Adipocyte (in vitro differentiated cells): Measurements from ENCODE around the gene SMARCC2.
"Not testable (repeated sequence)": the region's sequence is repeated elsewhere in the genome, so short reads cannot be mapped to it uniquely, and the experiment has no call there.

ENCODE experiments used
- DNase-seq: peaks from one replicate; pipeline ENCODE4 v3.0.0-alpha.2; 2015; ENCODE audit warnings: low read depth
- H3K27me3 ChIP-seq: replicated peaks from 2 replicates; pipeline ENCODE4 v1.7.0; 2013; ENCODE audit warnings: mild to moderate bottlenecking, low read length, moderate library complexity; ENCODE audit not compliant: control insufficient read depth, insufficient read depth
- H3K36me3 ChIP-seq: 2 replicates; pipeline ENCODE4 v1.7.0; 2013; ENCODE audit warnings: low read length, mild to moderate bottlenecking, moderate library complexity; ENCODE audit not compliant: control insufficient read depth, insufficient read depth, severe bottlenecking
- H3K4me1 ChIP-seq: 2 replicates; pipeline ENCODE4 v1.7.0; 2013; ENCODE audit warnings: mild to moderate bottlenecking, low read length, moderate library complexity; ENCODE audit not compliant: control insufficient read depth, insufficient read depth
- H3K4me3 ChIP-seq: 2 replicates; pipeline ENCODE4 v1.7.0; 2013; ENCODE audit warnings: mild to moderate bottlenecking, low read length, moderate library complexity
- H3K9ac ChIP-seq: 2 replicates; pipeline ENCODE4 v1.7.0; 2013; ENCODE audit warnings: mild to moderate bottlenecking, low read length, moderate library complexity
- H3K9me3 ChIP-seq: 2 replicates; pipeline ENCODE4 v1.7.0; 2013; ENCODE audit warnings: mild to moderate bottlenecking, low read length, moderate library complexity; ENCODE audit not compliant: control insufficient read depth

Gene SMARCC2

GRCh38 chr12:56206452-56207166 is 17.3 kb upstream of the SMARCC2 start:
- H3K4me3 ChIP-seq = no peak overlapping the region
- peaks cover 33% of the 10 kb centered on the region for H3K4me1 ChIP-seq
- peak; percentile 64 for DNase-seq
- H3K36me3 ChIP-seq = peaks cover 67% of the 10 kb centered on the region
- H3K27me3 ChIP-seq = no peaks in the 10 kb centered on the region
- no peaks in the 10 kb centered on the region for H3K9me3 ChIP-seq
- H3K9ac ChIP-seq = peak overlapping the region; percentile 15

- H3K36me3 ChIP-seq = peaks cover 57% of the 10 kb centered on the region
- H3K9me3 ChIP-seq = no peaks in the 10 kb centered on the region
- H3K27me3 ChIP-seq = no peaks in the 10 kb centered on the region
Measured at GRCh38 chr12:56205445-56205844, 16.2 kb upstream of the SMARCC2 start.

DNA sequence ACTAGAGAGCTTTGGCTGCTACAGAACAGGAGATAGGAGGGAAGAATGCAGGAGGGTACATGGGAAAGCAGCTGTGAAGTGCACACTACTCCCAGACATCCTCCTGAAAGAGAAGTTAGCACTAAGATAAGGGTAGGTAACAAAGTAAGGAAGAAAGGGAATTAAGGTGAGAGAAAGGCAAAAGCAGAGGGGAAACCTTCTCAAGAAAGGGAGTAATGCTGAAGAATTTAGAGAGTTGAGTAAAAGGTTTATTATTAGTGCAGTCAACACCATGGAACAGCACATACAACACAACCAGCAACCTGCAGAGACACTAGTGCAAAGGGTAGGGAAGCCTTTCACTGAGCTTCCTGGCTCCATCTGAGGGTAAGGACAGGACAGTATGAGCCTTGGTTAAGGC is 15.0 kb upstream of the SMARCC2 start:
- DNase-seq = no peak
- Histone ChIP-seq H3K9me3 (no peaks in the 10 kb centered on the region), H3K4me1 (peaks cover 33% of the 10 kb centered on the region), H3K27me3 (no peaks in the 10 kb centered on the region), H3K4me3 (no peak overlapping the region), H3K36me3 (peaks cover 47% of the 10 kb centered on the region), H3K9ac (no peak overlapping the region)

More at GRCh38 chr12:56205445-56205844, 16.2 kb upstream of the SMARCC2 start:
- H3K4me3 ChIP-seq = no peak overlapping the region
- H3K4me1 ChIP-seq = peaks cover 33% of the 10 kb centered on the region
- no peak for DNase-seq
- peak overlapping the region; percentile 15 for H3K9ac ChIP-seq

GRCh38 chr12:56202838-56203237 is 13.6 kb upstream of the SMARCC2 start:
- Histone ChIP-seq H3K36me3 (peaks cover 38% of the 10 kb centered on the region), H3K9me3 (no peaks in the 10 kb centered on the region), H3K9ac (no peak overlapping the region), H3K4me3 (no peak overlapping the region), H3K27me3 (no peaks in the 10 kb centered on the region), H3K4me1 (peaks cover 38% of the 10 kb centered on the region)
- no peak for DNase-seq

DNA sequence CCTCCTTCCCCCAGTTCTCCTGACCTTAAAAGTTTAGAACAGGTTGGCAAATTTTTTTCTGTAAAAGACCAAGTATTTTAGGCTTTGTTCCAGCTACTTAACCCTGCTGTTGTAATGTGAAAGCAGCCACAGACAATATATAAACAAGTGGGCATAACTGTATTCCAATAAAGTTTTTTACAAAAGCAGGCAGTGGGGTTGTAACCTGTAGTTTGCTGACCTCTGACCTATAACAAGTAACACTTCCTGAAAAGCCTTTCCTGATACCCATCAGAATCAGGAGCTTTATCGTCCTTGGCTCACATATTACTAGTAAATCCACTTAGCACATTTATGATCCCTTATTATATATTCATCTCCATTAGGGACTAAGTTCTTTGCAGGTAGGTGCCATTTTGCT is 13.1 kb upstream of the SMARCC2 start:
- Histone ChIP-seq H3K4me3 (no peak overlapping the region), H3K9me3 (no peaks in the 10 kb centered on the region), H3K27me3 (no peaks in the 10 kb centered on the region), H3K9ac (no peak overlapping the region), H3K36me3 (peaks cover 33% of the 10 kb centered on the region), H3K4me1 (peaks cover 37% of the 10 kb centered on the region)
- no peak for DNase-seq

DNA sequence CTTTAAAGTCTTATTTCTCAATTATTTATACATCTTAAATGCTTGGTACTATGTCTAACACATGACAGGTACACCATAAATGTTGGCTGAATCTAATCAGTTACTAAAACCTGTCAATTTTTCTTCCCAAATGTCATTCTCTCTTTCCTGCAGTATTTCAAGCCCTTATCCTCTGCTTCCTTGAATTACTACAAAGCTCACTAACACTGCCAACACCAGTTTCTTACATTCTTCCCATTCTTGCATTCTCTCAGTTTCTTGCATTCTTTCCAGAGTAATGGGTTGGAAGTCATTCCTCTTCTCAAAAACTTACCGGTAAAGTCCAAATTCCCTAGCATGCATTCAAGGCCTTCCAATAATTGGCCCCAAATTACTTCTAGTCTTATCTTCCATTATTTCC is 9.6 kb upstream of the SMARCC2 start:
- Histone ChIP-seq H3K9ac (no peak overlapping the region), H3K4me1 (peaks cover 19% of the 10 kb centered on the region), H3K27me3 (no peaks in the 10 kb centered on the region), H3K4me3 (no peak overlapping the region), H3K9me3 (no peaks in the 10 kb centered on the region), H3K36me3 (no peaks in the 10 kb centered on the region)
- peak; percentile 23 for DNase-seq

DNA sequence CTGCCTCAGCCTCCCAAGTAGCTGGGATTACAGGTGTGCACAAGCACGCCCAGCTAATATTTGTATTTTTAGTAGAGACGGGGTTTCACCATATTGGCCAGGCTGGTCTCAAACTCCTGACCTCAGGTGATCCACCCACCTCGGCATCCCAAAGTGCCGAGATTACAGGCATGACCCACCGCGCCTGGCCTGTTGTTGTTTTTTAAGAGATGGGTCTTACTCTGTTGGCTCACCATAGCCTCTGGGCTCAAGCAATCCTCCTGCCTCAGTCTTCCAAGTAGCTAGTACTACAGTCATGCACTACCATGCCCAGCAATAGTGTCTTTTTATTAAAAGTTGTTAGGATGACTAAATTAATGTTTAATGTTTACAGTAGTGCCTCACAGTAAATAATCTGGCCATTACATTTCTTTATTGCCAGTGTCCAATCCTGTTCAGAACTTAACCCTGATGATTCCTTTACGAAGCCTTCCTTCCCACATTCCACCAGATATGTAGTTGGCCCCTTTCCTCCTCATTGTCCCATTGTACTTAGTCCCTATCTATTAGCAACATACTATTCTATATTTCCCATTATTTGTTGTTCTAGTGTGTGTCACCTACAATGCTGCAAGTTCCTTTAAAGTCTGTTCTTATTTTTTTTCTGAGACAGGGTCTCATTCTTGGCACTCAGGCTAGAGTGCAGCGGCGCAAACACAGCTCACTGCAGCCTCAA is 8.8 kb upstream of the SMARCC2 start:
- Histone ChIP-seq H3K36me3 (no peaks in the 10 kb centered on the region), H3K4me1 (peaks cover 19% of the 10 kb centered on the region), H3K9ac (no peak overlapping the region), H3K27me3 (no peaks in the 10 kb centered on the region), H3K9me3 (no peaks in the 10 kb centered on the region), H3K4me3 (no peak overlapping the region)
- no peak for DNase-seq

- H3K36me3 ChIP-seq, H3K27me3 ChIP-seq, H3K4me3 ChIP-seq, H3K9ac ChIP-seq, H3K9me3 ChIP-seq: not testable (repeated sequence)
- H3K4me1 ChIP-seq = peaks cover 18% of the 10 kb centered on the region
- peak; percentile 82 for DNase-seq
Measured at GRCh38 chr12:56196818-56197550, 7.7 kb upstream of the SMARCC2 start.

DNA sequence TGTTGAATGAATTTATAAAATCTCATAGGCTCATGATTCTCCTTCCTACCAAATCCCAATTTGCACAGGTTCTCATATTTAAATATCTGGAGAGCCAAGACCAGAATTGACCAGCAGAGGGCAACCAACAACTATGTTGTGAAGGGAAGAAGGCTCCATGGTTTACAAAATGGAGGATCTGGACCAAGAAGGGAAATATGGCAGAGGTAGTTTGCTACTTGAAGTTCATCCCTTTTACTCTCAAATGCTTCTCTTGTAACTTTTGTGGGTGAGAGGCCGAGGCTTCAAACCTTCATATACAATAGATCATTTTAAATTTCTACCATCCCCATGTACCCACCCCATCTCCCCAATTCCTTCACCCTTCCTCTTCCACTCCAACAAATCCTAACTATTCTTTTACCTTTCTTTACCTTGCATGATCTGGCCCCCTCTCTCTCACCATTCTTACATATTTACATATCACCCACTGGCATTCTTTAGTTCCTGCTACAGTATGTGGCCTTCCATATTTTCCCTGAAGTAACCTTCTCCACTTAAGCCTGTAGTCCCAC is 3.8 kb upstream of the SMARCC2 start:
- Histone ChIP-seq H3K4me3 (no peak overlapping the region), H3K4me1 (peaks cover 33% of the 10 kb centered on the region), H3K36me3 (no peaks in the 10 kb centered on the region), H3K9ac (peak overlapping the region; percentile 45), H3K9me3 (no peaks in the 10 kb centered on the region), H3K27me3 (no peaks in the 10 kb centered on the region)
- peak; percentile 97 for DNase-seq

DNA sequence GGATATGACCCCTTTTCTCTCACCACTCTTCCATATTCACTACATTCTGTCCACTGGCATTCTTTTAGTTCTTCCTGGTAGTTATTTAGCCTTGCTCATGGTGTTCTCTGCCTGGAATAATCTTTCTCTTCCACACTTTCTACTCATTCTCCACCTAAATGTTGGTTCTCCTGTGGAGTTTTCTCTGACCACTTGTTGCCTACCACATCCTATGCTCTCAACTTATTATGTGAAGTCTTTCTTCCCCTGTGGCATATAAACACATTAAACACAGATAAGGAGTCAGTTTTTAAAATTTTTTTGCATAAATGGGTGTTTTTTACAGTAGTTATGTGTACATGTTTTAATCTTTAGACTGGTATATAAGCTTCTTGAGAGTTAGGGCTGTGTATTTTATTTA is 3.3 kb upstream of the SMARCC2 start:
- H3K36me3 ChIP-seq = no peaks in the 10 kb centered on the region
- DNase-seq = no peak
- H3K9me3 ChIP-seq = no peaks in the 10 kb centered on the region
- H3K27me3 ChIP-seq = no peaks in the 10 kb centered on the region
- H3K4me1 ChIP-seq = peaks cover 38% of the 10 kb centered on the region
- H3K4me3 ChIP-seq = no peak overlapping the region
- H3K9ac ChIP-seq = peak overlapping the region; percentile 42

- peak overlapping the region; percentile 90 for H3K4me3 ChIP-seq
- H3K27me3 ChIP-seq = no peaks in the 10 kb centered on the region
- peaks cover 4% of the 10 kb centered on the region for H3K36me3 ChIP-seq
- peak overlapping the region; percentile 91 for H3K9ac ChIP-seq
- no peaks in the 10 kb centered on the region for H3K9me3 ChIP-seq
- peak; percentile 37 for DNase-seq
- peaks cover 34% of the 10 kb centered on the region for H3K4me1 ChIP-seq
Measured at GRCh38 chr12:56190695-56191155, 1.4 kb upstream of the SMARCC2 start.
